Mucosa of rectum (tissue), 2 donors: ENCODE results near the gene POC1A.

Source experiments
- H3K27ac ChIP-seq, 2 donors: one replicate each; pipeline ENCODE4 v1.7.0; 2013; ENCODE audit warnings: inconsistent platforms in 2 of 2, low read depth in 2 of 2, low read length in 2 of 2
- H3K27me3 ChIP-seq, 2 donors: one replicate each; pipeline ENCODE4 v1.7.0; 2013; ENCODE audit warnings: low read length in 2 of 2; ENCODE audit not compliant: control insufficient read depth in 2 of 2, insufficient read depth in 2 of 2
- H3K36me3 ChIP-seq, 2 donors: one replicate each; pipeline ENCODE4 v1.7.0; 2013; ENCODE audit warnings: low read length in 2 of 2; ENCODE audit not compliant: control insufficient read depth in 2 of 2, insufficient read depth in 2 of 2
- H3K4me1 ChIP-seq, 2 donors: one replicate each; pipeline ENCODE4 v1.7.0; 2013; ENCODE audit warnings: low read length in 2 of 2, mild to moderate bottlenecking in 1 of 2; ENCODE audit not compliant: control insufficient read depth in 2 of 2, insufficient read depth in 2 of 2
- H3K4me3 ChIP-seq, 2 donors: one replicate each; pipeline ENCODE4 v1.7.0; 2013; ENCODE audit warnings: low read length in 2 of 2
- H3K9ac ChIP-seq, 2 donors: one replicate each; pipeline ENCODE4 v1.7.0; 2013; ENCODE audit warnings: low read length in 2 of 2, low read depth in 1 of 2, mild to moderate bottlenecking in 1 of 2
- H3K9me3 ChIP-seq, 2 donors: one replicate each; pipeline ENCODE4 v1.7.0; 2013; ENCODE audit warnings: low read length in 2 of 2; ENCODE audit not compliant: control insufficient read depth in 2 of 2
- donor health status: healthy.
- donor health status: Normal muscosa, but diverticular disease.

The POC1A gene

GRCh38 chr3:52109611-52110301 is 44.5 kb downstream of the POC1A start:
- Histone ChIP-seq H3K4me3 (no peak overlapping the region), H3K27me3 (no peaks in the 10 kb centered on the region), H3K36me3 (no peaks in the 10 kb centered on the region), H3K27ac (no peak overlapping the region), H3K4me1 (no peaks in the 10 kb centered on the region), H3K9me3 (no peaks in the 10 kb centered on the region), H3K9ac (no peak overlapping the region)

GRCh38 chr3:52108302-52109232 is 45.7 kb downstream of the POC1A start:
- Histone ChIP-seq H3K4me3 (no peak overlapping the region), H3K36me3 (no peaks in the 10 kb centered on the region), H3K9ac (no peak overlapping the region), H3K27me3 (no peaks in the 10 kb centered on the region), H3K27ac (no peak overlapping the region), H3K4me1 (no peaks in the 10 kb centered on the region), H3K9me3 (no peaks in the 10 kb centered on the region)

GRCh38 chr3:52106951-52107611 is 47.1 kb downstream of the POC1A start:
- no peak overlapping the region for H3K4me3 ChIP-seq
- no peaks in the 10 kb centered on the region for H3K27me3 ChIP-seq
- no peaks in the 10 kb centered on the region for H3K9me3 ChIP-seq
- no peaks in the 10 kb centered on the region for H3K36me3 ChIP-seq
- H3K4me1 ChIP-seq = no peaks in the 10 kb centered on the region
- no peak overlapping the region for H3K9ac ChIP-seq
- H3K27ac ChIP-seq = no peak overlapping the region

- Histone ChIP-seq H3K27ac (no peak overlapping the region), H3K4me3 (no peak overlapping the region), H3K27me3 (no peaks in the 10 kb centered on the region), H3K4me1 (no peaks in the 10 kb centered on the region), H3K9me3 (no peaks in the 10 kb centered on the region), H3K9ac (no peak overlapping the region), H3K36me3 (no peaks in the 10 kb centered on the region)
Observed at GRCh38 chr3:52104684-52105640, 49.3 kb downstream of the POC1A start.

GRCh38 chr3:52102934-52103333 is 51.3 kb downstream of the POC1A start:
- no peaks in the 10 kb centered on the region for H3K36me3 ChIP-seq
- H3K4me3 ChIP-seq = no peak overlapping the region
- no peaks in the 10 kb centered on the region for H3K9me3 ChIP-seq
- H3K27ac ChIP-seq = no peak overlapping the region
- H3K27me3 ChIP-seq = no peaks in the 10 kb centered on the region
- H3K4me1 ChIP-seq = no peaks in the 10 kb centered on the region
- H3K9ac ChIP-seq = no peak overlapping the region

- H3K9me3 ChIP-seq = no peaks in the 10 kb centered on the region
- no peak overlapping the region for H3K27ac ChIP-seq
- no peak overlapping the region for H3K4me3 ChIP-seq
- H3K27me3 ChIP-seq = no peaks in the 10 kb centered on the region
- H3K4me1 ChIP-seq = no peaks in the 10 kb centered on the region
- H3K36me3 ChIP-seq = no peaks in the 10 kb centered on the region
- H3K9ac ChIP-seq = no peak overlapping the region
Observed at GRCh38 chr3:52099001-52099401, 55.2 kb downstream of the POC1A start.

- Histone ChIP-seq H3K27ac (no peak overlapping the region), H3K4me1 (no peaks in the 10 kb centered on the region), H3K4me3 (no peak overlapping the region), H3K9me3 (no peaks in the 10 kb centered on the region), H3K36me3 (no peaks in the 10 kb centered on the region), H3K9ac (no peak overlapping the region), H3K27me3 (no peaks in the 10 kb centered on the region)
Observed at GRCh38 chr3:52097851-52098507, 56.2 kb downstream of the POC1A start.

GRCh38 chr3:52095990-52096775 is 58.0 kb downstream of the POC1A start:
- Histone ChIP-seq H3K27me3 (no peaks in the 10 kb centered on the region), H3K27ac (no peak overlapping the region), H3K36me3 (no peaks in the 10 kb centered on the region), H3K9ac (no peak overlapping the region), H3K4me1 (no peaks in the 10 kb centered on the region), H3K9me3 (no peaks in the 10 kb centered on the region), H3K4me3 (no peak overlapping the region)
